NCI-H526 treated with DMSO at 0.1 percent for 48 hours (cell line): ENCODE data around the gene EFCAB14.
"Not testable (repeated sequence)": the region's sequence is repeated elsewhere in the genome, so short reads cannot be mapped to it uniquely, and the experiment has no call there.

Source experiments
- DNase-seq: peaks from one replicate; lab custom pipeline; 2025; lab: John Stamatoyannopoulos, UW

Gene EFCAB14

GRCh38 chr1:46654012-46654411, 64.9 kb downstream of the EFCAB14 start:
- DNase-seq = no peak

GRCh38 chr1:46653405-46653958, 65.4 kb downstream of the EFCAB14 start:
- no peak for DNase-seq

- no peak for DNase-seq
Measured at GRCh38 chr1:46652321-46653100, 66.4 kb downstream of the EFCAB14 start.

GRCh38 chr1:46651152-46651551, 67.8 kb downstream of the EFCAB14 start:
- DNase-seq = not testable (repeated sequence)

- no peak for DNase-seq
Measured at GRCh38 chr1:46650491-46650890, 68.4 kb downstream of the EFCAB14 start.

GRCh38 chr1:46649764-46650163, 69.2 kb downstream of the EFCAB14 start:
- DNase-seq = no peak

- DNase-seq = no peak
Measured at GRCh38 chr1:46647611-46648010, 71.3 kb downstream of the EFCAB14 start.

GRCh38 chr1:46646844-46647243, 72.1 kb downstream of the EFCAB14 start:
- no peak for DNase-seq

GRCh38 chr1:46646331-46646730, 72.6 kb downstream of the EFCAB14 start:
- DNase-seq = no peak

- DNase-seq = no peak
Measured at GRCh38 chr1:46645815-46646214, 73.1 kb downstream of the EFCAB14 start.

- peak; percentile 4 for DNase-seq
Measured at GRCh38 chr1:46643368-46643775, 75.5 kb downstream of the EFCAB14 start.

- DNase-seq = no peak
Measured at GRCh38 chr1:46642115-46642680, 76.7 kb downstream of the EFCAB14 start.

GRCh38 chr1:46639547-46639946, 79.4 kb downstream of the EFCAB14 start:
- no peak for DNase-seq

- DNase-seq = peak; percentile 46
Measured at GRCh38 chr1:46638921-46639320, 80.0 kb downstream of the EFCAB14 start.

- no peak for DNase-seq
Measured at GRCh38 chr1:46637444-46638083, 81.3 kb downstream of the EFCAB14 start.

GRCh38 chr1:46635205-46635604, 83.7 kb downstream of the EFCAB14 start:
- DNase-seq = no peak

- DNase-seq = no peak
Measured at GRCh38 chr1:46630719-46631118, 88.2 kb downstream of the EFCAB14 start.
